Transverse colon (tissue), 4 donors: ENCODE measurements around the gene PFN1.

Source experiments
- CTCF ChIP-seq, 5 experiments: fragments of 200-600 bp in 3 of 5; fragments of 450-650 bp in 2 of 5; sonication (generic) in 3 of 5; IDR thresholded peaks; 1 replicate in 2 of 5; 2 replicates in 3 of 5; pipeline ENCODE4 v1.5.1; 2016 to 2017; ENCODE audit warnings: antibody characterized with exemption in 5 of 5, inconsistent platforms in 3 of 5, mild to moderate bottlenecking in 2 of 5, moderate library complexity in 1 of 5
- POLR2A ChIP-seq: fragments of 450-650 bp; IDR thresholded peaks from one replicate; pipeline ENCODE4 v1.6.1; 2016; ENCODE audit warnings: antibody characterized with exemption, mild to moderate bottlenecking, moderate library complexity
- POLR2AphosphoS5 ChIP-seq, 3 donors: sonication (generic); formaldehyde crosslinking; IDR thresholded peaks; one replicate each; pipeline ENCODE4 v1.6.1; 2016; ENCODE audit warnings: antibody characterized with exemption in 3 of 3

- TF ChIP-seq CTCF (IDR thresholded peaks at IDR 0.05) (no peak), POLR2A (no peak), POLR2AphosphoS5 (IDR thresholded peaks at IDR 0.05) (no peak)
These were observed 47.2 kb downstream of the PFN1 start for GRCh38 chr17:4901108-4901647.
